WTC11 (cell line): ENCODE measurements around the gene CHEK2. TPM values are rescaled to one million over a fixed set of nuclear protein-coding genes. Genes with fewer than 3 reads are reported as not detected.
A peak's percentile ranks its signal among the peaks of the same experiment; 100 is the strongest.

Source experiments
- ATAC-seq: fragments of 200-7000 bp; cut with Tn5 transposase; 2 replicates; pipeline ENCODE4 v1.10.0; 2021; ENCODE audit warnings: mild to moderate bottlenecking, moderate library complexity
- CTCF ChIA-PET: fragments of 300-600 bp; sonication (Branson Sonifier 250); formaldehyde crosslinking; loops from one replicate; lab custom pipeline; 2021; ENCODE audit warnings: antibody characterized with exemption; lab: Charles Lee
- POLR2A ChIA-PET: fragments of 350-600 bp; sonication (Branson Sonifier 250); formaldehyde crosslinking; loops from one replicate; lab custom pipeline; 2021; ENCODE audit warnings: antibody characterized with exemption; lab: Charles Lee
- DNase-seq: peaks from one replicate; pipeline ENCODE4 v3.0.0; 2021; ENCODE audit warnings: low spot score
- H3K27ac Mint-ChIP-seq: 2 replicates; pipeline ENCODE4 v1.8.0; 2021; ENCODE audit warnings: mixed read lengths
- H3K27me3 Mint-ChIP-seq: 2 replicates; pipeline ENCODE4 v1.8.0; 2021; ENCODE audit warnings: low read depth, mild to moderate bottlenecking, moderate library complexity, mixed read lengths
- H3K36me3 Mint-ChIP-seq: 2 replicates; pipeline ENCODE4 v1.8.0; 2021; ENCODE audit warnings: mixed read lengths
- H3K4me1 Mint-ChIP-seq: 2 replicates; pipeline ENCODE4 v1.8.0; 2022; ENCODE audit warnings: mixed read lengths
- H3K4me3 Mint-ChIP-seq: 2 replicates; pipeline ENCODE4 v1.8.0; 2021; ENCODE audit warnings: mild to moderate bottlenecking, moderate library complexity, mixed read lengths
- H3K9me3 Mint-ChIP-seq: 2 replicates; pipeline ENCODE4 v1.8.0; 2021; ENCODE audit warnings: mixed read lengths
- ATF1 ChIP-seq: sonication (generic); formaldehyde crosslinking; IDR thresholded peaks from 2 replicates; pipeline ENCODE4 v1.8.1; 2023; ENCODE audit warnings: mild to moderate bottlenecking, moderate library complexity, missing genetic modification reagents
- CBFB ChIP-seq: sonication (generic); formaldehyde crosslinking; IDR thresholded peaks from 2 replicates; pipeline ENCODE4 v1.8.1; 2022; ENCODE audit warnings: mild to moderate bottlenecking, low read depth, missing genetic modification reagents
- EMX1 ChIP-seq: fragments of 250-450 bp; sonication (Bioruptor Pico); IDR thresholded peaks from 2 replicates; pipeline ENCODE4 v1.8.0; 2021; ENCODE audit warnings: mild to moderate bottlenecking
- ESRRA ChIP-seq: sonication (generic); formaldehyde crosslinking; IDR thresholded peaks from 2 replicates; pipeline ENCODE4 v1.8.1; 2022; ENCODE audit warnings: mild to moderate bottlenecking, missing genetic modification reagents, borderline replicate concordance
- FOXP1 ChIP-seq: sonication (generic); formaldehyde crosslinking; IDR thresholded peaks from 2 replicates; pipeline ENCODE4 v1.8.0; 2022; ENCODE audit warnings: missing genetic modification reagents, mild to moderate bottlenecking, moderate library complexity, borderline replicate concordance
- JUN ChIP-seq: sonication (generic); formaldehyde crosslinking; IDR thresholded peaks from 2 replicates; pipeline ENCODE4 v1.8.0; 2023; ENCODE audit warnings: mild to moderate bottlenecking, missing genetic modification reagents
- MYBL2 ChIP-seq: sonication (generic); formaldehyde crosslinking; IDR thresholded peaks from 2 replicates; pipeline ENCODE4 v1.8.1; 2023; ENCODE audit warnings: mild to moderate bottlenecking, moderate library complexity, missing genetic modification reagents
- NFATC4 ChIP-seq: fragments of 250-450 bp; sonication (Bioruptor Pico); IDR thresholded peaks from 2 replicates; pipeline ENCODE4 v1.9.0; 2021; ENCODE audit warnings: mild to moderate bottlenecking
- SMAD4 ChIP-seq: sonication (generic); formaldehyde crosslinking; IDR thresholded peaks from 2 replicates; pipeline ENCODE4 v1.8.0; 2022; ENCODE audit warnings: mild to moderate bottlenecking, missing genetic modification reagents
- SOX15 ChIP-seq: fragments of 250-450 bp; sonication (Bioruptor Pico); IDR thresholded peaks from 2 replicates; pipeline ENCODE4 v1.9.0; 2021; ENCODE audit warnings: mild to moderate bottlenecking
- SP1 ChIP-seq: sonication (generic); formaldehyde crosslinking; conservative IDR thresholded peaks from 2 replicates; pipeline ENCODE4 v1.8.1; 2022; ENCODE audit warnings: missing genetic modification reagents
- TCF7 ChIP-seq: sonication (generic); formaldehyde crosslinking; IDR thresholded peaks from 2 replicates; pipeline ENCODE4 v1.8.0; 2022; ENCODE audit warnings: mild to moderate bottlenecking, low read depth, missing genetic modification reagents, moderate library complexity
- TEAD1 ChIP-seq: sonication (generic); formaldehyde crosslinking; IDR thresholded peaks from 2 replicates; pipeline ENCODE4 v1.8.0; 2022; ENCODE audit warnings: mild to moderate bottlenecking, missing genetic modification reagents
- TEAD4 ChIP-seq: sonication (generic); formaldehyde crosslinking; IDR thresholded peaks from 2 replicates; pipeline ENCODE4 v1.8.0; 2022; ENCODE audit warnings: mild to moderate bottlenecking, missing genetic modification reagents
- ZNF317 ChIP-seq: sonication (generic); formaldehyde crosslinking; IDR thresholded peaks from 2 replicates; pipeline ENCODE4 v1.8.1; 2023; ENCODE audit warnings: low read depth, mild to moderate bottlenecking, moderate library complexity, missing genetic modification reagents, borderline replicate concordance
- ZNF396 ChIP-seq: fragments of 250-450 bp; sonication (Bioruptor Pico); IDR thresholded peaks from 2 replicates; pipeline ENCODE4 v1.8.0; 2021; ENCODE audit warnings: mild to moderate bottlenecking, moderate library complexity, borderline replicate concordance
- total RNA-seq: library from RNA; stranded (reverse); gene quantifications from 3 replicates; pipeline ENCODE4 v1.2.3, GENCODE V29; 2021
- TF ChIP-seq, protein P1 (sequence below): sonication (generic); formaldehyde crosslinking; IDR thresholded peaks from 2 replicates; pipeline ENCODE4 v1.8.1; 2023; ENCODE audit warnings: mild to moderate bottlenecking, missing genetic modification reagents
- TF ChIP-seq, protein P2 (sequence below): sonication (generic); formaldehyde crosslinking; IDR thresholded peaks from 2 replicates; pipeline ENCODE4 v1.8.0; 2022; ENCODE audit warnings: mild to moderate bottlenecking, missing genetic modification reagents
- TF ChIP-seq, protein P3 (sequence below): fragments of 250-450 bp; sonication (Bioruptor Pico); IDR thresholded peaks from 2 replicates; pipeline ENCODE4 v1.9.0; 2021; ENCODE audit warnings: mild to moderate bottlenecking, borderline replicate concordance
- TF ChIP-seq, protein P4 (sequence below): fragments of 250-450 bp; sonication (Bioruptor Pico); IDR thresholded peaks from 2 replicates; pipeline ENCODE4 v2.1.2; 2022; ENCODE audit warnings: mild to moderate bottlenecking, moderate library complexity
- TF ChIP-seq, protein P5 (sequence below): sonication (generic); formaldehyde crosslinking; IDR thresholded peaks from 2 replicates; pipeline ENCODE4 v1.8.0; 2023; ENCODE audit warnings: missing genetic modification reagents
- TF ChIP-seq, protein P6 (sequence below): sonication (generic); formaldehyde crosslinking; IDR thresholded peaks from 2 replicates; pipeline ENCODE4 v1.8.1; 2023; ENCODE audit warnings: mild to moderate bottlenecking, moderate library complexity, missing genetic modification reagents
- TF ChIP-seq, protein P7 (sequence below): sonication (generic); formaldehyde crosslinking; IDR thresholded peaks from 2 replicates; pipeline ENCODE4 v1.8.0; 2022; ENCODE audit warnings: mild to moderate bottlenecking, missing genetic modification reagents

The CHEK2 gene
- total RNA-seq, 1 experiment from 2014 or later, result 124 TPM

DNA sequence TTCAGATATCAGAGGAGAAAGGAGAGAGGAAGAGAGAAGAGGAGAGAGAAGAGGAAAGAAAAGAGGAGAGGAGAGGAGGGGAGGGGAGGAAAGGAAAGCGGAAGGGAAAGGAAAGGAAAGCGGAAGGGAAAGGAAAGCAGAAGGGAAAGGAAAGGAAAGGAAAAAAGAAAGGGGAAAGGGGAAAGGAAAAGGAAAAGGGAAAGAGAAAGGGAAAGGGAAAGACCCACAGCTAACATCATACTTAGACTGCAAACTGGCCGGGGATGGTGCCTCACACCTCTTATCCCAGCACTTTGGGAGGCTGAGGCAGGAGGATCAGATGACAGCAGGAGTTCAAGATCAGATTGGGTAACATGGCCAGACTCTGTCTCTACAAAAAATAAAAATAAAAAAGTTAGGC is 11.4 kb downstream of the CHEK2 start:
- no peaks in the 10 kb centered on the region for H3K27me3 Mint-ChIP-seq
- DNase-seq, result no peak
- ChIA-PET CTCF (no interaction called here), POLR2A (no interaction called here)
- no peak for ATAC-seq
- TF ChIP-seq, protein P1, sequence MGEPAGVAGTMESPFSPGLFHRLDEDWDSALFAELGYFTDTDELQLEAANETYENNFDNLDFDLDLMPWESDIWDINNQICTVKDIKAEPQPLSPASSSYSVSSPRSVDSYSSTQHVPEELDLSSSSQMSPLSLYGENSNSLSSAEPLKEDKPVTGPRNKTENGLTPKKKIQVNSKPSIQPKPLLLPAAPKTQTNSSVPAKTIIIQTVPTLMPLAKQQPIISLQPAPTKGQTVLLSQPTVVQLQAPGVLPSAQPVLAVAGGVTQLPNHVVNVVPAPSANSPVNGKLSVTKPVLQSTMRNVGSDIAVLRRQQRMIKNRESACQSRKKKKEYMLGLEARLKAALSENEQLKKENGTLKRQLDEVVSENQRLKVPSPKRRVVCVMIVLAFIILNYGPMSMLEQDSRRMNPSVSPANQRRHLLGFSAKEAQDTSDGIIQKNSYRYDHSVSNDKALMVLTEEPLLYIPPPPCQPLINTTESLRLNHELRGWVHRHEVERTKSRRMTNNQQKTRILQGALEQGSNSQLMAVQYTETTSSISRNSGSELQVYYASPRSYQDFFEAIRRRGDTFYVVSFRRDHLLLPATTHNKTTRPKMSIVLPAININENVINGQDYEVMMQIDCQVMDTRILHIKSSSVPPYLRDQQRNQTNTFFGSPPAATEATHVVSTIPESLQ, result no peak
- TF ChIP-seq, protein P2, sequence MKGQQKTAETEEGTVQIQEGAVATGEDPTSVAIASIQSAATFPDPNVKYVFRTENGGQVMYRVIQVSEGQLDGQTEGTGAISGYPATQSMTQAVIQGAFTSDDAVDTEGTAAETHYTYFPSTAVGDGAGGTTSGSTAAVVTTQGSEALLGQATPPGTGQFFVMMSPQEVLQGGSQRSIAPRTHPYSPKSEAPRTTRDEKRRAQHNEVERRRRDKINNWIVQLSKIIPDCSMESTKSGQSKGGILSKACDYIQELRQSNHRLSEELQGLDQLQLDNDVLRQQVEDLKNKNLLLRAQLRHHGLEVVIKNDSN (CRISPR knock-in tag), result no peak
- TF ChIP-seq MYBL2 (no peak), ESRRA (no peak), EMX1 (CRISPR knock-in tag) (no peak), NFATC4 (no peak), CBFB (CRISPR knock-in tag) (no peak)
- TF ChIP-seq, protein P3, sequence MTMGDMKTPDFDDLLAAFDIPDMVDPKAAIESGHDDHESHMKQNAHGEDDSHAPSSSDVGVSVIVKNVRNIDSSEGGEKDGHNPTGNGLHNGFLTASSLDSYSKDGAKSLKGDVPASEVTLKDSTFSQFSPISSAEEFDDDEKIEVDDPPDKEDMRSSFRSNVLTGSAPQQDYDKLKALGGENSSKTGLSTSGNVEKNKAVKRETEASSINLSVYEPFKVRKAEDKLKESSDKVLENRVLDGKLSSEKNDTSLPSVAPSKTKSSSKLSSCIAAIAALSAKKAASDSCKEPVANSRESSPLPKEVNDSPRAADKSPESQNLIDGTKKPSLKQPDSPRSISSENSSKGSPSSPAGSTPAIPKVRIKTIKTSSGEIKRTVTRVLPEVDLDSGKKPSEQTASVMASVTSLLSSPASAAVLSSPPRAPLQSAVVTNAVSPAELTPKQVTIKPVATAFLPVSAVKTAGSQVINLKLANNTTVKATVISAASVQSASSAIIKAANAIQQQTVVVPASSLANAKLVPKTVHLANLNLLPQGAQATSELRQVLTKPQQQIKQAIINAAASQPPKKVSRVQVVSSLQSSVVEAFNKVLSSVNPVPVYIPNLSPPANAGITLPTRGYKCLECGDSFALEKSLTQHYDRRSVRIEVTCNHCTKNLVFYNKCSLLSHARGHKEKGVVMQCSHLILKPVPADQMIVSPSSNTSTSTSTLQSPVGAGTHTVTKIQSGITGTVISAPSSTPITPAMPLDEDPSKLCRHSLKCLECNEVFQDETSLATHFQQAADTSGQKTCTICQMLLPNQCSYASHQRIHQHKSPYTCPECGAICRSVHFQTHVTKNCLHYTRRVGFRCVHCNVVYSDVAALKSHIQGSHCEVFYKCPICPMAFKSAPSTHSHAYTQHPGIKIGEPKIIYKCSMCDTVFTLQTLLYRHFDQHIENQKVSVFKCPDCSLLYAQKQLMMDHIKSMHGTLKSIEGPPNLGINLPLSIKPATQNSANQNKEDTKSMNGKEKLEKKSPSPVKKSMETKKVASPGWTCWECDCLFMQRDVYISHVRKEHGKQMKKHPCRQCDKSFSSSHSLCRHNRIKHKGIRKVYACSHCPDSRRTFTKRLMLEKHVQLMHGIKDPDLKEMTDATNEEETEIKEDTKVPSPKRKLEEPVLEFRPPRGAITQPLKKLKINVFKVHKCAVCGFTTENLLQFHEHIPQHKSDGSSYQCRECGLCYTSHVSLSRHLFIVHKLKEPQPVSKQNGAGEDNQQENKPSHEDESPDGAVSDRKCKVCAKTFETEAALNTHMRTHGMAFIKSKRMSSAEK (CRISPR knock-in tag), result no peak
- H3K27ac Mint-ChIP-seq, result peak overlapping the region; percentile 89; the same call in 1 of the 2 replicates
- H3K36me3 Mint-ChIP-seq, result peaks cover 72% of the 10 kb centered on the region
- H3K4me1 Mint-ChIP-seq, result peaks cover 28% of the 10 kb centered on the region
- no peak overlapping the region for H3K4me3 Mint-ChIP-seq
- no peaks in the 10 kb centered on the region for H3K9me3 Mint-ChIP-seq

DNA sequence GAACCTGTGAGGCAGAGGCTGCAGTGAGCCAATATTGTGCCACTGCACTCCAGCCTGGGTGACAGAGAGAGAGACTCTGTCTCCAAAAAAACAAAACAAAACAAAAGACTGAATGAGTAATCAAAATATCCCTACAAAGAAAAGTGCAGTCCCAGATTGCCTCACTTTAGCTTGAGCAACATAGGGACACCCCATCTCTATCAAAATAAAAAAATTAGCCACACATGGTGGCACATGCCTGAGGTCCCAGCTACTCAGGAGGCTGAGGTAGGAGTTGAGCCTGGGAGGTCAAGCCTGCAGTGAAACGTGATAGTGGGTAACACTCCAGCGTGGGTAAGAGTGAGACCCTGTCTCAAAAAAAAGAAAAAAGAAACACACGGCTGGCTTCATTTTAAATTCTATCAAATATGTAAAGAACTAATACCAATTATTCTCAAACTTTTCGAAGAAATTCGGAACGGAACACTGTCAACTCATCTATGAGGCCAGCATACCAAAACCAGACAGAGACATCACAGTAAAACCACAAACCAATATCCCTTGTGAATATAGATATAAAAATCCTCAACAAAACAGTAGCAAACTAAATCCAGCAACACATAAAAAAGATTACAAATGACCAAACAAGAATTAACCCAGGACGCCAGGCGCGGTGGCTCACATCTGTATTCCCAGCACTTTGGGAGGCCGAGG is 12.9 kb downstream of the CHEK2 start:
- H3K36me3 Mint-ChIP-seq, result peaks cover 77% of the 10 kb centered on the region
- TF ChIP-seq SMAD4 (CRISPR knock-in tag), result no peak
- TF ChIP-seq SOX15 (CRISPR knock-in tag), result no peak
- no peak for TF ChIP-seq TEAD4 (CRISPR knock-in tag)
- no peak for TF ChIP-seq SP1 (CRISPR knock-in tag)
- TF ChIP-seq ATF1, result no peak
- TF ChIP-seq JUN (CRISPR knock-in tag), result no peak
- no peak for TF ChIP-seq ZNF317 (CRISPR knock-in tag)
- TF ChIP-seq, protein P4, sequence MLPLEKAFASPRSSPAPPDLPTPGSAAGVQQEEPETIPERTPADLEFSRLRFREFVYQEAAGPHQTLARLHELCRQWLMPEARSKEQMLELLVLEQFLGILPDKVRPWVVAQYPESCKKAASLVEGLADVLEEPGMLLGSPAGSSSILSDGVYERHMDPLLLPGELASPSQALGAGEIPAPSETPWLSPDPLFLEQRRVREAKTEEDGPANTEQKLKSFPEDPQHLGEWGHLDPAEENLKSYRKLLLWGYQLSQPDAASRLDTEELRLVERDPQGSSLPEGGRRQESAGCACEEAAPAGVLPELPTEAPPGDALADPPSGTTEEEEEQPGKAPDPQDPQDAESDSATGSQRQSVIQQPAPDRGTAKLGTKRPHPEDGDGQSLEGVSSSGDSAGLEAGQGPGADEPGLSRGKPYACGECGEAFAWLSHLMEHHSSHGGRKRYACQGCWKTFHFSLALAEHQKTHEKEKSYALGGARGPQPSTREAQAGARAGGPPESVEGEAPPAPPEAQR (CRISPR knock-in tag), result no peak
- no peak for TF ChIP-seq FOXP1 (CRISPR knock-in tag)
- no peak for TF ChIP-seq MYBL2
- TF ChIP-seq ZNF396 (CRISPR knock-in tag), result no peak
- TF ChIP-seq TCF7 (CRISPR knock-in tag), result no peak
- TF ChIP-seq, protein P5, sequence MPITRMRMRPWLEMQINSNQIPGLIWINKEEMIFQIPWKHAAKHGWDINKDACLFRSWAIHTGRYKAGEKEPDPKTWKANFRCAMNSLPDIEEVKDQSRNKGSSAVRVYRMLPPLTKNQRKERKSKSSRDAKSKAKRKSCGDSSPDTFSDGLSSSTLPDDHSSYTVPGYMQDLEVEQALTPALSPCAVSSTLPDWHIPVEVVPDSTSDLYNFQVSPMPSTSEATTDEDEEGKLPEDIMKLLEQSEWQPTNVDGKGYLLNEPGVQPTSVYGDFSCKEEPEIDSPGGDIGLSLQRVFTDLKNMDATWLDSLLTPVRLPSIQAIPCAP (CRISPR knock-in tag), result no peak
- TF ChIP-seq, protein P6, sequence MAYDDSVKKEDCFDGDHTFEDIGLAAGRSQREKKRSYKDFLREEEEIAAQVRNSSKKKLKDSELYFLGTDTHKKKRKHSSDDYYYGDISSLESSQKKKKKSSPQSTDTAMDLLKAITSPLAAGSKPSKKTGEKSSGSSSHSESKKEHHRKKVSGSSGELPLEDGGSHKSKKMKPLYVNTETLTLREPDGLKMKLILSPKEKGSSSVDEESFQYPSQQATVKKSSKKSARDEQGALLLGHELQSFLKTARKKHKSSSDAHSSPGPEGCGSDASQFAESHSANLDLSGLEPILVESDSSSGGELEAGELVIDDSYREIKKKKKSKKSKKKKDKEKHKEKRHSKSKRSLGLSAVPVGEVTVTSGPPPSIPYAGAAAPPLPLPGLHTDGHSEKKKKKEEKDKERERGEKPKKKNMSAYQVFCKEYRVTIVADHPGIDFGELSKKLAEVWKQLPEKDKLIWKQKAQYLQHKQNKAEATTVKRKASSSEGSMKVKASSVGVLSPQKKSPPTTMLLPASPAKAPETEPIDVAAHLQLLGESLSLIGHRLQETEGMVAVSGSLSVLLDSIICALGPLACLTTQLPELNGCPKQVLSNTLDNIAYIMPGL (CRISPR knock-in tag), result no peak
- TF ChIP-seq, protein P7, sequence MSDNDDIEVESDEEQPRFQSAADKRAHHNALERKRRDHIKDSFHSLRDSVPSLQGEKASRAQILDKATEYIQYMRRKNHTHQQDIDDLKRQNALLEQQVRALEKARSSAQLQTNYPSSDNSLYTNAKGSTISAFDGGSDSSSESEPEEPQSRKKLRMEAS, result no peak
- no peak for TF ChIP-seq TEAD1 (CRISPR knock-in tag)
- TF ChIP-seq, protein P2 (CRISPR knock-in tag), result no peak
- DNase-seq (no peak), ATAC-seq (no peak)
- no peak overlapping the region for H3K4me3 Mint-ChIP-seq
- no peaks in the 10 kb centered on the region for H3K9me3 Mint-ChIP-seq
- H3K27me3 Mint-ChIP-seq, result no peaks in the 10 kb centered on the region
- CTCF ChIA-PET, result no interaction called here
- peak overlapping the region; percentile 55; the same call in 1 of the 2 replicates for H3K27ac Mint-ChIP-seq
- POLR2A ChIA-PET, result no interaction called here
- H3K4me1 Mint-ChIP-seq, result peaks cover 14% of the 10 kb centered on the region
